ENCODE data around the gene FLCN. TPM values are rescaled to one million over a fixed set of nuclear protein-coding genes. Genes with fewer than 3 reads are reported as not detected.

Gene FLCN
- total and polyA plus RNA-seq, 5 experiments from 2014 or later: 3.1 to 70.6 (median 4.9) TPM

- DNase-seq (no peak), ATAC-seq (no peak)
- Mint-ChIP-seq H3K27me3 (no peaks in the 10 kb centered on the region), H3K4me3 (no peak overlapping the region), H3K9me3 (no peaks in the 10 kb centered on the region), H3K36me3 (peaks cover 0 to 88% (median 17%) of the 10 kb centered on the region in 3 donors), H3K4me1 (peaks cover 0 to 5% (median 0%) of the 10 kb centered on the region in 4 donors), H3K27ac (peak overlapping the region in 6 of 10 donors; percentile 6 to 77 (median 42))
- POLR2A ChIA-PET: interaction anchor here (0.6 kb wide), 1 partner anchor 15 kb away, joined by 4 read pairs; no protein-coding TSS in a partner anchor
Observed at GRCh38 chr17:17217995-17218394, 19.0 kb downstream of the FLCN start.

GRCh38 chr17:17216776-17217175 lies 20.2 kb downstream of the FLCN start:
- H3K4me3 Mint-ChIP-seq: no peak overlapping the region
- H3K27ac Mint-ChIP-seq: peak overlapping the region in 3 of 10 donors; percentile 2 to 83 (median 14)
- H3K27me3 Mint-ChIP-seq: no peaks in the 10 kb centered on the region
- no peak for ATAC-seq
- POLR2A ChIA-PET: no interaction called here
- H3K9me3 Mint-ChIP-seq: no peaks in the 10 kb centered on the region
- H3K4me1 Mint-ChIP-seq: peaks cover 0 to 5% (median 0%) of the 10 kb centered on the region in 4 donors
- no peak for DNase-seq
- peaks cover 0 to 83% (median 15%) of the 10 kb centered on the region in 3 donors for H3K36me3 Mint-ChIP-seq

- peak overlapping the region in 1 of 10 donors; percentile 40 for H3K27ac Mint-ChIP-seq
- no peaks in the 10 kb centered on the region for H3K27me3 Mint-ChIP-seq
- DNase-seq: no peak
- H3K4me1 Mint-ChIP-seq: peaks cover 0 to 5% (median 0%) of the 10 kb centered on the region in 4 donors
- POLR2A ChIA-PET: interaction anchor here (0.5 kb wide), 1 partner anchor 226 kb away, joined by 4 read pairs; no protein-coding TSS in a partner anchor
- no peak for ATAC-seq
- H3K9me3 Mint-ChIP-seq: no peaks in the 10 kb centered on the region
- H3K4me3 Mint-ChIP-seq: no peak overlapping the region
- peaks cover 0 to 77% (median 15%) of the 10 kb centered on the region in 3 donors for H3K36me3 Mint-ChIP-seq
Observed at GRCh38 chr17:17216236-17216635, 20.7 kb downstream of the FLCN start.

GRCh38 chr17:17215575-17215974 lies 21.4 kb downstream of the FLCN start:
- DNase-seq (no peak), ATAC-seq (no peak)
- no peak overlapping the region for H3K27ac Mint-ChIP-seq
- H3K4me1 Mint-ChIP-seq: peaks cover 0 to 5% (median 0%) of the 10 kb centered on the region in 4 donors
- no peaks in the 10 kb centered on the region for H3K9me3 Mint-ChIP-seq
- H3K27me3 Mint-ChIP-seq: no peaks in the 10 kb centered on the region
- peaks cover 0 to 71% (median 11%) of the 10 kb centered on the region in 3 donors for H3K36me3 Mint-ChIP-seq
- H3K4me3 Mint-ChIP-seq: no peak overlapping the region
- POLR2A ChIA-PET: no interaction called here

GRCh38 chr17:17214646-17215436 lies 22.1 kb downstream of the FLCN start:
- POLR2A ChIA-PET: interaction anchor here (0.9 kb wide), 1 partner anchor 9 kb away, joined by 4 read pairs; the partner anchor contains the start of gene PLD6
- H3K36me3 Mint-ChIP-seq: peaks cover 0 to 63% (median 7%) of the 10 kb centered on the region in 3 donors
- peak overlapping the region in 1 of 10 donors; percentile 50 for H3K27ac Mint-ChIP-seq

GRCh38 chr17:17213775-17214174 lies 23.2 kb downstream of the FLCN start:
- Mint-ChIP-seq H3K36me3 (peaks cover 0 to 54% (median 7%) of the 10 kb centered on the region in 3 donors), H3K4me1 (peaks cover 0 to 4% (median 0%) of the 10 kb centered on the region in 4 donors), H3K27me3 (no peaks in the 10 kb centered on the region), H3K9me3 (no peaks in the 10 kb centered on the region), H3K27ac (peak overlapping the region in 2 of 10 donors; percentile 11 to 75), H3K4me3 (no peak overlapping the region)
- DNase-seq (no peak), ATAC-seq (no peak)
- POLR2A ChIA-PET: no interaction called here

More at GRCh38 chr17:17214646-17215436, 22.1 kb downstream of the FLCN start:
- H3K4me1 Mint-ChIP-seq: peaks cover 0 to 4% (median 0%) of the 10 kb centered on the region in 4 donors
- H3K9me3 Mint-ChIP-seq: no peaks in the 10 kb centered on the region
- DNase-seq: no peak
- H3K4me3 Mint-ChIP-seq: no peak overlapping the region
- ATAC-seq: no peak
- H3K27me3 Mint-ChIP-seq: no peaks in the 10 kb centered on the region

- Mint-ChIP-seq H3K4me3 (no peak overlapping the region), H3K27me3 (no peaks in the 10 kb centered on the region), H3K9me3 (peaks cover 0 to 4% (median 0%) of the 10 kb centered on the region in 9 donors), H3K27ac (peak overlapping the region in 8 of 10 donors; percentile 20 to 78 (median 60)), H3K4me1 (peaks cover 14 to 36% (median 28%) of the 10 kb centered on the region in 4 donors), H3K36me3 (peaks cover 0 to 13% (median under 1%) of the 10 kb centered on the region in 3 donors)
- no peak for DNase-seq
- POLR2A ChIA-PET: interaction anchor here (0.7 to 4.7 kb wide), 3 partner anchors 27 to 30 kb away, joined by 3 to 79 read pairs (median 13); partner anchors contain the start of gene FLCN
- no peak for ATAC-seq
Observed at GRCh38 chr17:17207998-17208397, 29.0 kb downstream of the FLCN start.

- Mint-ChIP-seq H3K4me1 (peaks cover 14 to 41% (median 30%) of the 10 kb centered on the region in 4 donors), H3K36me3 (peaks cover 0 to 17% (median 4%) of the 10 kb centered on the region in 3 donors), H3K27ac (peak overlapping the region; percentile 19 to 95 (median 82)), H3K9me3 (peaks cover 0 to 4% (median 0%) of the 10 kb centered on the region in 9 donors), H3K27me3 (no peaks in the 10 kb centered on the region), H3K4me3 (peak overlapping the region; percentile 33 to 75 (median 70))
- ATAC-seq (no peak), DNase-seq (no peak)
- POLR2A ChIA-PET: interaction anchor here (1.0 to 4.7 kb wide), 5 partner anchors 19 to 65 kb away, joined by 3 to 79 read pairs (median 5); partner anchors contain the start of gene FLCN
Observed at GRCh38 chr17:17206913-17207335, 30.0 kb downstream of the FLCN start.

GRCh38 chr17:17206124-17206912 lies 30.6 kb downstream of the FLCN start, which contains the start of gene PLD6:
Gene PLD6, minus strand, starts transcription at chr17:17206333. Its CDS starts 47 bp downstream, at chr17:17206286.
- Mint-ChIP-seq H3K4me1 (peaks cover 14 to 41% (median 30%) of the 10 kb centered on the region in 4 donors), H3K9me3 (peaks cover 0 to 4% (median 0%) of the 10 kb centered on the region in 9 donors), H3K4me3 (peak within 1 kb of the TSS; percentile 75 to 93 (median 90)), H3K36me3 (peaks cover 0 to 22% (median 6%) of the 10 kb centered on the region in 3 donors), H3K27me3 (no peaks in the 10 kb centered on the region), H3K27ac (peak within 1 kb of the TSS; percentile 77 to 98 (median 94))
- DNase-seq: peak; percentile 87 to 97 (median 94)
- peak; percentile 72 to 75 for ATAC-seq
- POLR2A ChIA-PET: interaction anchor here (0.9 to 4.7 kb wide), 9 partner anchors 8 to 65 kb away, joined by 3 to 79 read pairs (median 5); partner anchors contain the start of gene FLCN

- Mint-ChIP-seq H3K27ac (peak overlapping the region; percentile 77 to 98 (median 94)), H3K4me1 (peaks cover 14 to 41% (median 30%) of the 10 kb centered on the region in 4 donors), H3K4me3 (peak overlapping the region; percentile 75 to 93 (median 90)), H3K36me3 (peaks cover 0 to 28% (median 11%) of the 10 kb centered on the region in 3 donors), H3K27me3 (no peaks in the 10 kb centered on the region), H3K9me3 (peaks cover 0 to 4% (median 0%) of the 10 kb centered on the region in 9 donors)
- POLR2A ChIA-PET: interaction anchor here (0.9 to 4.7 kb wide), 10 partner anchors 9 to 64 kb away, joined by 3 to 79 read pairs (median 5); partner anchors contain the start of gene FLCN
- ATAC-seq (peak; percentile 47 to 49), DNase-seq (peak; percentile 33 to 78 (median 50))
Observed at GRCh38 chr17:17205368-17206123, 31.4 kb downstream of the FLCN start.

- POLR2A ChIA-PET: interaction anchor here (0.9 to 4.7 kb wide), 3 partner anchors 24 to 33 kb away, joined by 3 to 79 read pairs (median 8); partner anchors contain the start of gene FLCN
- ATAC-seq (no peak), DNase-seq (no peak)
- H3K36me3 Mint-ChIP-seq: peaks cover 0 to 36% (median 11%) of the 10 kb centered on the region in 3 donors
- peaks cover 14 to 41% (median 30%) of the 10 kb centered on the region in 4 donors for H3K4me1 Mint-ChIP-seq
- peak overlapping the region; percentile 75 to 93 (median 90) for H3K4me3 Mint-ChIP-seq
- H3K27me3 Mint-ChIP-seq: no peaks in the 10 kb centered on the region
- peak overlapping the region in 8 of 10 donors; percentile 47 to 98 (median 94) for H3K27ac Mint-ChIP-seq
- H3K9me3 Mint-ChIP-seq: peaks cover 0 to 4% (median 0%) of the 10 kb centered on the region in 9 donors
Observed at GRCh38 chr17:17204635-17205231, 32.2 kb downstream of the FLCN start.
